Nucleus accumbens (tissue), 56 donors: Measurements from ENCODE around the gene CNOT2.
"Not testable (repeated sequence)": the region's sequence is repeated elsewhere in the genome, so short reads cannot be mapped to it uniquely, and the experiment has no call there.

Source experiments
- DNase-seq, 56 donors: peaks; one replicate each; lab custom pipeline; 2025; lab: John Stamatoyannopoulos, UW

Gene CNOT2

GRCh38 chr12:70359458-70360197 lies 116.4 kb downstream of the CNOT2 start:
- DNase-seq, result no peak

- no peak for DNase-seq
These were observed 117.0 kb downstream of the CNOT2 start for GRCh38 chr12:70360218-70360617.

GRCh38 chr12:70364695-70365397 lies 121.6 kb downstream of the CNOT2 start:
- peak in 1 of 56 donors; percentile 8 for DNase-seq

- peak in 7 of 56 donors; percentile 15 to 46 (median 39) for DNase-seq
These were observed 122.1 kb downstream of the CNOT2 start for GRCh38 chr12:70365398-70365647.

GRCh38 chr12:70365648-70366518 lies 122.7 kb downstream of the CNOT2 start, which contains the start of gene KCNMB4:
Gene KCNMB4, plus strand, starts transcription at chr12:70366290. Its CDS starts 445 bp downstream, at chr12:70366735.
- peak in 54 of 56 donors; percentile 23 to 92 (median 73) for DNase-seq

- DNase-seq, result peak in 47 of 56 donors; percentile 8 to 81 (median 55)
These were observed 123.5 kb downstream of the CNOT2 start for GRCh38 chr12:70366581-70367257.

- DNase-seq, result peak in 6 of 56 donors; percentile 16 to 54 (median 48)
These were observed 124.3 kb downstream of the CNOT2 start for GRCh38 chr12:70367258-70368141.

GRCh38 chr12:70372881-70373280 lies 129.6 kb downstream of the CNOT2 start:
- no peak for DNase-seq

GRCh38 chr12:70379846-70380245 lies 136.6 kb downstream of the CNOT2 start:
- no peak for DNase-seq

- no peak for DNase-seq
These were observed 140.3 kb downstream of the CNOT2 start for GRCh38 chr12:70383484-70383883.

GRCh38 chr12:70383886-70384285 lies 140.7 kb downstream of the CNOT2 start:
- no peak for DNase-seq

GRCh38 chr12:70386771-70387170 lies 143.5 kb downstream of the CNOT2 start:
- DNase-seq, result no peak

- no peak for DNase-seq
These were observed 146.4 kb downstream of the CNOT2 start for GRCh38 chr12:70389678-70390077.

GRCh38 chr12:70392631-70393030 lies 149.4 kb downstream of the CNOT2 start:
- not testable (repeated sequence) for DNase-seq

GRCh38 chr12:70393787-70394499 lies 150.7 kb downstream of the CNOT2 start:
- DNase-seq, result peak in 1 of 56 donors; percentile 9

GRCh38 chr12:70398002-70398401 lies 154.8 kb downstream of the CNOT2 start:
- no peak for DNase-seq

- DNase-seq, result no peak
These were observed 155.6 kb downstream of the CNOT2 start for GRCh38 chr12:70398862-70399261.

GRCh38 chr12:70399311-70399710 lies 156.1 kb downstream of the CNOT2 start:
- DNase-seq, result no peak

GRCh38 chr12:70400124-70400523 lies 156.9 kb downstream of the CNOT2 start:
- no peak for DNase-seq
